SU-DHL-6 (cell line): ENCODE results near the gene VEGFA.

Experiments used
- EZH2phosphoT487 ChIP-seq: fragments of 200-600 bp; sonication (generic), shearing (Covaris generic); conservative IDR thresholded peaks from 2 replicates; pipeline ENCODE4 v1.6.1; 2018; ENCODE audit warnings: mild to moderate bottlenecking, antibody characterized with exemption, low read length, moderate library complexity, mixed read lengths
- TF ChIP-seq, protein P1 (sequence below): fragments of 200-600 bp; sonication (generic); IDR thresholded peaks from one replicate; pipeline ENCODE4 v1.5.1; 2017; ENCODE audit warnings: antibody characterized with exemption, mild to moderate bottlenecking, low read length, moderate library complexity; ENCODE audit not compliant: insufficient read depth, poor library complexity, severe bottlenecking

- TF ChIP-seq, protein P1, sequence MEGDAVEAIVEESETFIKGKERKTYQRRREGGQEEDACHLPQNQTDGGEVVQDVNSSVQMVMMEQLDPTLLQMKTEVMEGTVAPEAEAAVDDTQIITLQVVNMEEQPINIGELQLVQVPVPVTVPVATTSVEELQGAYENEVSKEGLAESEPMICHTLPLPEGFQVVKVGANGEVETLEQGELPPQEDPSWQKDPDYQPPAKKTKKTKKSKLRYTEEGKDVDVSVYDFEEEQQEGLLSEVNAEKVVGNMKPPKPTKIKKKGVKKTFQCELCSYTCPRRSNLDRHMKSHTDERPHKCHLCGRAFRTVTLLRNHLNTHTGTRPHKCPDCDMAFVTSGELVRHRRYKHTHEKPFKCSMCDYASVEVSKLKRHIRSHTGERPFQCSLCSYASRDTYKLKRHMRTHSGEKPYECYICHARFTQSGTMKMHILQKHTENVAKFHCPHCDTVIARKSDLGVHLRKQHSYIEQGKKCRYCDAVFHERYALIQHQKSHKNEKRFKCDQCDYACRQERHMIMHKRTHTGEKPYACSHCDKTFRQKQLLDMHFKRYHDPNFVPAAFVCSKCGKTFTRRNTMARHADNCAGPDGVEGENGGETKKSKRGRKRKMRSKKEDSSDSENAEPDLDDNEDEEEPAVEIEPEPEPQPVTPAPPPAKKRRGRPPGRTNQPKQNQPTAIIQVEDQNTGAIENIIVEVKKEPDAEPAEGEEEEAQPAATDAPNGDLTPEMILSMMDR = no peak
- TF ChIP-seq EZH2phosphoT487 = no peak
Observed at GRCh38 chr6:43809417-43810305, 39.6 kb downstream of the VEGFA start.
